Breast epithelium (tissue), 3 donors: ENCODE results near the gene ORAI2.

Experiments used
- CTCF ChIP-seq, 3 donors: fragments of 450-650 bp; IDR thresholded peaks; one replicate each; pipeline ENCODE4 v1.5.1; 2016 to 2017; ENCODE audit warnings: antibody characterized with exemption in 3 of 3, mild to moderate bottlenecking in 3 of 3, moderate library complexity in 3 of 3
- POLR2A ChIP-seq: fragments of 450-650 bp; IDR thresholded peaks from one replicate; pipeline ENCODE4 v1.6.1; 2016; ENCODE audit warnings: antibody characterized with exemption, mild to moderate bottlenecking, moderate library complexity
- POLR2AphosphoS5 ChIP-seq, 3 donors: sonication (generic); formaldehyde crosslinking; IDR thresholded peaks; one replicate each; pipeline ENCODE4 v1.6.1; 2017; ENCODE audit warnings: antibody characterized with exemption in 3 of 3

GRCh38 chr7:102469351-102469971, 36.1 kb downstream of the ORAI2 start:
- TF ChIP-seq POLR2AphosphoS5 (IDR thresholded peaks at IDR 0.05) (no peak), CTCF (IDR thresholded peaks at IDR 0.05) (no peak), POLR2A (no peak)
